ENCODE results near the gene SLC2A4.

The SLC2A4 gene

DNA sequence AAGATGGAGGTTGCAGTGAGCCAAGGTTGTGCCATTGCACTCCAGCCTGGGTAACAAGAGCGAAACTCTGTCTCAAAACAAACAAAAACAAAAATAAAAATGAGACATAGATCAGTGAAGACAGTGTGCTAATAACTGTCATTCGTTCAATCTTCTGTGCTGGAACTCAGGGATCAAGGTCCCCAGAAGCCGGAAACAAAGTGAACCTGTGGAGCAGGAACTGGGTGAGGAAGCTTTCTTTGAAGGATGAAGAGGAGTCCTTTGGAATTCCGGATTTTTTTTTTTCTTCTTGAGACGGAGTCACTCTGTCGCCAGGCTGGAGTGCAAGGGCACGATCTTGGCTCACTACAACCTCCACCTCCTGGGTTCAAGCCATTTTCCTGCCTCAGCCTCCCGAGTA is 2.1 kb upstream of the SLC2A4 start:
- H3K4me3 Mint-ChIP-seq = no peak overlapping the region
- H3K36me3 Mint-ChIP-seq = no peaks in the 10 kb centered on the region
- peaks cover 28% of the 10 kb centered on the region for H3K4me1 Mint-ChIP-seq
- no peak overlapping the region for H3K27ac Mint-ChIP-seq
- no peak for DNase-seq
- CTCF ChIA-PET = interaction anchor here (0.7 to 10.4 kb wide), 4 partner anchors 10 to 124 kb away, joined by 3 to 78 read pairs (median 4); no protein-coding TSS in a partner anchor
- no peaks in the 10 kb centered on the region for H3K9me3 Mint-ChIP-seq
- H3K27me3 Mint-ChIP-seq = peaks cover 52% of the 10 kb centered on the region

DNA sequence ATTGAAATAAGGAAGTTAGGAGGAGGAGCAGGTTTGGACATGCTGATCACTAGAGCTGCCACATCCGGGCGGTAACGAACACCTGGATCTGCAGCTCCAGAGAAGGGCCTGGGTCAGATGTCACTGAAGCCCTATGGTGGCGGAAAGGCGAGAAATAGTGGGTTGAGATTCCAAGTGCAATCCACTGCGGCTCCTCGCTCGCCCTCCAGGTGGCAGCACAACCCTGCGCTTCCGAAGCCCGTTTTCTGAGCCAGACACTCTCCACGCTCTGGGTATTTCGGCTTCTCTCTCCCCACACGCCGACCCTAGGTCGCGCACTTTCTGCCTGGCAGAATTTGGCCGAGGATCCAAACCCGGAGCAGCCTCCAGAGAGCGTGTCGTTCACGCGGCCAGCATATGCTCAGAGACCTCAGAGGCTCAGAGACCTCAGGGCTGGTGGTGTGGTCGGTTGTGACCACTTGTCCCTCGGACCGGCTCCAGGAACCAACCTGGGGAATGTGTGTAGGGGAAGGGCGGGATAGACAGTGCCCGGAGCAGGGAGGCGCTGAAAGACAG is 922 bp upstream of the SLC2A4 start:
- DNase-seq = peak; percentile 89
- CTCF ChIA-PET = interaction anchor here (0.8 to 10.4 kb wide), 5 partner anchors 12 to 280 kb away, joined by 3 to 78 read pairs (median 4); partner anchors contain the start of gene ACAP1
- Mint-ChIP-seq H3K4me3 (peak overlapping the region; percentile 71), H3K36me3 (no peaks in the 10 kb centered on the region), H3K9me3 (no peaks in the 10 kb centered on the region), H3K27ac (peak overlapping the region; percentile 45), H3K4me1 (peaks cover 28% of the 10 kb centered on the region), H3K27me3 (peaks cover 61% of the 10 kb centered on the region)

DNA sequence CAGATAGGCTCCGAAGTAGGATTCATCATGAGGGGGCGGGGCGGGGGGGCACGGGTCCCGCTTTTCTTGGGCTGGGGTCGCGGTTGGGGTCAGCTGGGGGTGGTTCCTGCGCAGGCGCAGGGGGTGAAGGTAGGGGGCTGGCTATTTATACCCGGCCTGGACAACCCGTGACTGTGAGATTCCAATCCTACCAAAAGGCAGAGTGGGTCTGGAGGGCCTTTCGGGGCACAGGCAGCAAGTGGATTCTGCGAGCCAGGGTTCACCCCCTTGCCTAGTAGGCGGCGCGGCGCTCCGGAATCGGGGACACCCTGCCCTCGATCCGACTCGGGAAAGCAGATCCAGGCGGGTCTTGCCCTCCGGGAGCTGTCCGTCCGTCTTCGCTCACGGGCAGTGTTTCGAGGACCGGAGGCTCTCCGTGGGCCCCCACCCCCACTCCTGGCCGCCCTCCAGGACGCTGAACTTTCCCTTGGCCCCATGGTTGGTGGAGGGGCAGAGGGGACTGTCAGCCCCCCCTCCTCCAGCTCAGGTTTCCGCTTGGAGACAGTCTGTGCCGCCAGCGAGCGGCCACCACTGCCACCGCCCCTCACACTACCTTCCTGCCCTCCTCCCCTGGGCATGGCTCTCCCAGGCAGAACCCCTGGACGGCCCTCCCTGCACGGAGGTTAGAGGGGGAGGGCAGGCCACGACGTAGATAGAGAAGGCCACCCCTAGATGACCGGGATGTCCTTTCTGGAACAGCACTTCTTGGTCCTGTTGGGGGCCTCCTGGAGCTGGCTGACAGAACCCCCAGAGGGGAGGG is 634 bp downstream of the SLC2A4 start:
- H3K36me3 Mint-ChIP-seq = no peaks in the 10 kb centered on the region
- no peaks in the 10 kb centered on the region for H3K9me3 Mint-ChIP-seq
- H3K4me1 Mint-ChIP-seq = peaks cover 28% of the 10 kb centered on the region
- CTCF ChIA-PET = interaction anchor here (0.6 to 10.4 kb wide), 5 partner anchors 10 to 279 kb away, joined by 3 to 78 read pairs (median 4); partner anchors contain the start of gene SENP3
- peaks cover 74% of the 10 kb centered on the region for H3K27me3 Mint-ChIP-seq
- H3K27ac Mint-ChIP-seq = no peak overlapping the region
- H3K4me3 Mint-ChIP-seq = peak overlapping the region; percentile 71
- DNase-seq = no peak

DNA sequence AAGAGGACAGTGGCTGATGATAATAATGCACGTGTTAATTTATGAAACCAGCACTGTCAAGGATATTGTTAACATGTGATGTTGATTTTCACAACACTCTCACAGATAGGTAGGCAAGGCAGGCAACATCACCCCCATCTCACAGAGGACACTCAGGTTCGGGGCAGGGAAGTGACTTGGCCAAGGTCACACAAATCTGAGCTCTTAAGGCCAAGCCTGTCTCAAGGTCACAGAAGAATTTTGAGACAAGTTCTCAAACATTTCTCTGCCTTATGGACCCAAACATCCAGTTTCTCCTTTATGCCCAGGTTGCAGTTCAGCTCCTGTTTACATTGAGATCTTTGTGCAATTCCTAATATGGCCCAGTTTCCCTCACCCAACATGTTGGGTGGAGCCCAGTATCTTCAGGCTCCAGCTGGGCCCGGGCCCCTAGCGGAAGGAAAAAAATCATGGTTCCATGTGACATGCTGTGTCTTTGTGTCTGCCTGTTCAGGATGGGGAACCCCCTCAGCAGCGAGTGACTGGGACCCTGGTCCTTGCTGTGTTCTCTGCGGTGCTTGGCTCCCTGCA is 1.3 kb downstream of the SLC2A4 start:
- Mint-ChIP-seq H3K4me1 (peaks cover 28% of the 10 kb centered on the region), H3K27ac (no peak overlapping the region), H3K4me3 (peak overlapping the region; percentile 3), H3K36me3 (no peaks in the 10 kb centered on the region), H3K9me3 (no peaks in the 10 kb centered on the region), H3K27me3 (peaks cover 81% of the 10 kb centered on the region)
- no peak for DNase-seq
- CTCF ChIA-PET = interaction anchor here (1.2 to 10.4 kb wide), 2 partner anchors 15 to 278 kb away, joined by 4 to 78 read pairs; partner anchors contain the start of gene SENP3

DNA sequence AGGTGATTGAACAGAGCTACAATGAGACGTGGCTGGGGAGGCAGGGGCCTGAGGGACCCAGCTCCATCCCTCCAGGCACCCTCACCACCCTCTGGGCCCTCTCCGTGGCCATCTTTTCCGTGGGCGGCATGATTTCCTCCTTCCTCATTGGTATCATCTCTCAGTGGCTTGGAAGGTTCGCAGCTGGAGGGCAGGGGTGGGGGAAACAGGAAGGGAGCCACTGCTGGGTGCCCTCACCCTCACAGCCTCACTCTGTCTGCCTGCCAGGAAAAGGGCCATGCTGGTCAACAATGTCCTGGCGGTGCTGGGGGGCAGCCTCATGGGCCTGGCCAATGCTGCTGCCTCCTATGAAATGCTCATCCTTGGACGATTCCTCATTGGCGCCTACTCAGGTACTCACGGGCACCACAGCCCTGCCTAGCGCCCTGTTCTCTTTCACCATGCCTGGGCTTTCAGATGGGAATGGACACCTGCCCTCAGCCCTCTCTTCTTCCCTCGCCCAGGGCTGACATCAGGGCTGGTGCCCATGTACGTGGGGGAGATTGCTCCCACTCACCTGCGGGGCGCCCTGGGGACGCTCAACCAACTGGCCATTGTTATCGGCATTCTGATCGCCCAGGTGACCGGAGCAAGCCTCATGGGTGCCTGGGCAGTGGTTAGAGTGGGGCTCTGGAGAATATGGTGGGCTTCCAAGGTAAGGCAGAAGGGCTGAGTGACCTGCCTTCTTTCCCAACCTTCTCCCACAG is 2.1 kb downstream of the SLC2A4 start:
- peaks cover 28% of the 10 kb centered on the region for H3K4me1 Mint-ChIP-seq
- no peak overlapping the region for H3K27ac Mint-ChIP-seq
- DNase-seq = no peak
- H3K4me3 Mint-ChIP-seq = no peak overlapping the region
- no peaks in the 10 kb centered on the region for H3K9me3 Mint-ChIP-seq
- H3K27me3 Mint-ChIP-seq = peaks cover 89% of the 10 kb centered on the region
- CTCF ChIA-PET = interaction anchor here (10.4 kb wide), 1 partner anchor 14 kb away, joined by 78 read pairs; no protein-coding TSS in a partner anchor
- H3K36me3 Mint-ChIP-seq = no peaks in the 10 kb centered on the region

DNA sequence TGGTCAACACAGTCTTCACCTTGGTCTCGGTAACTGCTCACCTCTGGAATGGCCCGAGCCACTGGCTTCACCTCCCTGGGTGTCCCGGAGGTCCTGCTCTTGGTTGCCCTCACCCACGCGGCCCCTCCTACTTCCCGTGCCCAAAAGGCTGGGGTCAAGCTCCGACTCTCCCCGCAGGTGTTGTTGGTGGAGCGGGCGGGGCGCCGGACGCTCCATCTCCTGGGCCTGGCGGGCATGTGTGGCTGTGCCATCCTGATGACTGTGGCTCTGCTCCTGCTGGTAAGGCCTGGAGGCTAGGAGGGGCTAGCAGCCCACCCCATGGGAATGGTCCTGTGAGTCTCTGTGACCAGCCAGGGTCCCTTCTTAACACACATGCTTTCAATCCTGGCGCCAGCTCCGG is 3.4 kb downstream of the SLC2A4 start:
- CTCF ChIA-PET = interaction anchor here (10.4 kb wide), 1 partner anchor 13 kb away, joined by 78 read pairs; no protein-coding TSS in a partner anchor
- no peak for DNase-seq
- H3K4me3 Mint-ChIP-seq = no peak overlapping the region
- H3K27me3 Mint-ChIP-seq = peaks cover 99% of the 10 kb centered on the region
- no peak overlapping the region for H3K27ac Mint-ChIP-seq
- no peaks in the 10 kb centered on the region for H3K9me3 Mint-ChIP-seq
- no peaks in the 10 kb centered on the region for H3K36me3 Mint-ChIP-seq
- H3K4me1 Mint-ChIP-seq = peaks cover 27% of the 10 kb centered on the region

DNA sequence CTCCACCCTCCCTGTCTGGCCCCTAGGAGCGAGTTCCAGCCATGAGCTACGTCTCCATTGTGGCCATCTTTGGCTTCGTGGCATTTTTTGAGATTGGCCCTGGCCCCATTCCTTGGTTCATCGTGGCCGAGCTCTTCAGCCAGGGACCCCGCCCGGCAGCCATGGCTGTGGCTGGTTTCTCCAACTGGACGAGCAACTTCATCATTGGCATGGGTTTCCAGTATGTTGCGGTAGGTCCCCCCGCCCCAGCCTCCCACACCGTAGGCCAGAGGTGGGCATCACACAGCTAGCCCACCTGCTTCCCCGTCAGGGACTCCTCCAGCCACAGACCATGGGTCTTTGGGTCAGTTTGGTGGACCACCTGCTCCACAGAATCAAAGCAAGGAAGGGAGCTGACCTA is 4.2 kb downstream of the SLC2A4 start:
- no peaks in the 10 kb centered on the region for H3K9me3 Mint-ChIP-seq

DNA sequence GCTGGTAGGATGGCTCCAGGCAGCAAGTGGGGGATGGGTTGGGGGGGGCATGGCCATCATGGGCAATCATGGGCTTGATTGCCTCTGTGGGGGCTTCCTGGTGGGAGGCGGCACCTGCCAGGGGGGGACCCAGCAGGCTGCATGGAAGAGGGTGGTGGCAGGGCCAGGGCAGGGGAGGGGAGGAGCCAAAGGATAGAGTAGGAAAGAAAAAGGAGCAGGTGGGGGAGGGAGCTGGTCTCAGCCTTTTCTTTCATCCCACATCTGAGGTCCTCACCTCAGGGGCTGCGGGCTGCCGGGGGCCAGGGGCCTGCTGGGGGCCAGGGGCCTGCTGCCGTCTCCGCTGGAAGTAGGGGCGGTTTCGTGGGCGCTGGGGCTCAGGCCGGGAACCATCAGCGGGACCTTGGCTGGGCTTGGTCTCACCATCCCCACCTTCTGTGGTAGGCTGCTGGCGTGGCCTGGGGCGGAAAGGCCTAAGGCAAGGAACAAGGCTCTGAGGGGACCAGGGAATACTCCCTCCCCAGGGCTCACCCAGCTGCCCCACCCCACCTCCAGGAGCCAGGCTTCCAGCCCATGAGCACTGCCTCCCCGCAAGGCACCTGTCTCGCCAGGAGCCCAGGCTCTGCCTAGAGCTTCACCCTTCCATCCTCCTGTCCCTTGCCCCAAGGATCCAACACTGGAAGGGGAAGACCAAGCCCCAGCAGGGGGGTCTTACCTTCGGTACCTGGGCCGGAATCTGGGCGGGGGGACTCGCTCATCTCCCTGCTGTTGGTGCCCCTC is 7.9 kb downstream of the SLC2A4 start:
- Mint-ChIP-seq H3K36me3 (no peaks in the 10 kb centered on the region), H3K27ac (no peak overlapping the region), H3K9me3 (no peaks in the 10 kb centered on the region), H3K4me3 (no peak overlapping the region), H3K27me3 (peaks cover 97% of the 10 kb centered on the region), H3K4me1 (peaks cover 9% of the 10 kb centered on the region)
- no peak for DNase-seq
- CTCF ChIA-PET = no interaction called here

More for the DNA sequence above, 4.2 kb downstream of the SLC2A4 start:
- CTCF ChIA-PET = interaction anchor here (0.6 to 10.4 kb wide), 2 partner anchors 12 to 374 kb away, joined by 3 to 78 read pairs; no protein-coding TSS in a partner anchor
- Mint-ChIP-seq H3K4me3 (no peak overlapping the region), H3K27ac (no peak overlapping the region), H3K27me3 (peaks cover 99% of the 10 kb centered on the region), H3K36me3 (no peaks in the 10 kb centered on the region), H3K4me1 (peaks cover 19% of the 10 kb centered on the region)
- DNase-seq = no peak

DNA sequence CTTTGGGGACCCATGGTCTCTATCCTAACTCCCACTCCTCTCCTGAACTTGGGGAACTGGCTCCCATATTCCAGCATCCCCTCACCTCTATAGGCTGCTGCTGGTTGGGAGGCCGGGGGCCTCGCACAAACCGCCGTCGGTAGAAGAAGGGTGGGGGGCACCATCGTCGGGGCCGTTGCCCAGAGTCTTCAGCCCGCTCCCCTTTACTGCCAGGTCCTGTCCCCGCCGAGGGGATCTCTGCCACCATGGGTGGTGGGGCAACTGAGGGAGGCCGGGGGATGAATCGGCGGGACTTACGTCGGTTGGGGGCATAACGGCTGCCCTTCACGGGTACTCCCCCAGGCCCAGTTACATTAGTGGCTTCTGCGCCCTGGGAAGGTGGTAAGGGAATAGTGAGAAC is 8.6 kb downstream of the SLC2A4 start:
- Mint-ChIP-seq H3K36me3 (no peaks in the 10 kb centered on the region), H3K4me3 (no peak overlapping the region), H3K27me3 (peaks cover 97% of the 10 kb centered on the region), H3K9me3 (no peaks in the 10 kb centered on the region), H3K27ac (no peak overlapping the region), H3K4me1 (peaks cover 13% of the 10 kb centered on the region)
- DNase-seq = no peak
- CTCF ChIA-PET = no interaction called here

DNA sequence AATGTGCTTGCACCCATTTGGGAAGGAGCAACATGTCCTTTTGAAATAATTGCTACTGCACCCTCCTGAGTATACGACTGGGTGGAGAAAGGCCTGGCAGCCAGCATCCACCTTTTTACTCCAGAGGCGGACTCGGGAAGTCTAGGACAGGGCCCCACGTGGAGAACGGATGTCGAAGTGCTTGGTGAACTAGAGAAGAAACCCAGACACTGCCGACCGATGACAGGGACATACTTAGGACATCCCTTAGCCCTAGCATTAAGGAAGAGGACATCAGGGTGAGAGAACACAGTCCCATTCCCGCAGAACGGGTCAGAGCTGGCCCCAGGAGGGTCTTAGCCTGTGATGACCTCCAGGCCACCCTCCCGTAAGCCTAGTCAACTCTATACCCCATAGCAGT is 9.2 kb downstream of the SLC2A4 start:
- no peak overlapping the region for H3K27ac Mint-ChIP-seq
- DNase-seq = no peak
- H3K9me3 Mint-ChIP-seq = no peaks in the 10 kb centered on the region
- CTCF ChIA-PET = no interaction called here
- H3K4me3 Mint-ChIP-seq = no peak overlapping the region
- peaks cover 16% of the 10 kb centered on the region for H3K4me1 Mint-ChIP-seq
- no peaks in the 10 kb centered on the region for H3K36me3 Mint-ChIP-seq
- H3K27me3 Mint-ChIP-seq = peaks cover 97% of the 10 kb centered on the region

DNA sequence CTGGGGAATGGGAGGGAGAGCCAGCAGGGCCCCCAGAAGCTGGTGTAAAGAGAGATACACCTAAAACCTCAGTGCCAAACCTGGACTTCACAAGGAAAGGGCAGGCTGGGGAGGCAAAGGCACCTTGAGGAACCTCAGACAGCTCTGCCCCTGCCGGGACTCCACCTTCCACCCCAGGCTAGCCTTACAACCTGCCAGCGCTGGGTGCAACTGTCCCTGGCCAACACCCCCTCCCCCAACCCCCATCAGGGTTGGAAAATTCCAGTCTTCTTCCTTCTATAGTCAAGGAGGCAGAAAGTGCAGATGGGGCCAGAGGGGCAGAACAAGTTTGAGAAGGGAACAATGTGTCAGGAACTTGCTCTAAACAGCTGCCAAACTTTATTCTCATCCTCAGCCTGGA is 10.7 kb downstream of the SLC2A4 start:
- no peak for DNase-seq
- H3K36me3 Mint-ChIP-seq = no peaks in the 10 kb centered on the region
- CTCF ChIA-PET = interaction anchor here (0.6 kb wide), 1 partner anchor 11 kb away, joined by 4 read pairs; the partner anchor contains the start of gene SLC2A4
- H3K27me3 Mint-ChIP-seq = peaks cover 98% of the 10 kb centered on the region
- H3K4me3 Mint-ChIP-seq = no peak overlapping the region
- no peak overlapping the region for H3K27ac Mint-ChIP-seq
- H3K4me1 Mint-ChIP-seq = peaks cover 28% of the 10 kb centered on the region
- no peaks in the 10 kb centered on the region for H3K9me3 Mint-ChIP-seq

DNA sequence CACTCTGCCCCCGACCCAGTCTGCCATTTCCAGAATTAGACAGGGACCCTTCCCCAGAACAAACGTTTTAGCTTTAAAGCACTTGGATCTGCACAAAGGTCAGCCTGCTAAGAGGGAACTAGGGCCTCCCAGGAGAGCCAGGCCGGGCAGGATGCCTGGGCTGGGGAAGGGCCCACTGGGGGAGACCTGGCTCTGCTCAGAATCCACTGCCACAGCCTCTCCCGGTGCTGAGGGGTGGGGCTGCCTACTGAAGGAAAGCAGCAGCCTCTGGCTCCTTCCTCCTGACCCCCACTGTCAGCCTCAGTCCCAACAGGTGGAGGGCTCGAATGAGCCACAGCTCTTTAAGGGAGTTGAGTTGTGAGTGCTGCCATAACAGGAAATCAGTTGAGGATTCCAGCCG is 11.2 kb downstream of the SLC2A4 start:
- Mint-ChIP-seq H3K9me3 (no peaks in the 10 kb centered on the region), H3K4me1 (peaks cover 28% of the 10 kb centered on the region), H3K4me3 (no peak overlapping the region), H3K36me3 (no peaks in the 10 kb centered on the region), H3K27me3 (peaks cover 98% of the 10 kb centered on the region), H3K27ac (no peak overlapping the region)
- CTCF ChIA-PET = interaction anchor here (0.6 kb wide), 1 partner anchor 12 kb away, joined by 4 read pairs; the partner anchor contains the start of gene SLC2A4
- DNase-seq = no peak

DNA sequence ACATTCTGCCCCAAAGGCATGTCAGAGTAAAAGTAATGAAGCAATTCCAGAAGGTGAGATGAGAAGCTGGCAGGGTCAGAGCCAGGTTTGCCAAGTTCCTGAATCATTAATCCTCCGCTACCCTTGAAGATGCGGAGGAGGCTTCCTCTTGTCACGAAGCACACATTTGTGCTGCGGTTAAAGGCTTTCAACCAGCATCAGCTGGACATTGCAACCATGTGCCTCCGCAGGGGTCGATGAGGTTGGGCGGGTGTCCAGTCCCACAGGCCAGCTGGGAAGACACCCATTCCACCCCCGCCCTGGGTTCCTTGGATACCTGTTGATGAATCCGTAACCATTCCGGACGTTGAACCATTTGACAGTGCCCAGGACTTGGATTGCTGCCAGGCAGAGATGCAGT is 11.6 kb downstream of the SLC2A4 start:
- no peak for DNase-seq
- H3K4me1 Mint-ChIP-seq = peaks cover 28% of the 10 kb centered on the region
- no peaks in the 10 kb centered on the region for H3K9me3 Mint-ChIP-seq
- H3K27ac Mint-ChIP-seq = no peak overlapping the region
- no peak overlapping the region for H3K4me3 Mint-ChIP-seq
- H3K36me3 Mint-ChIP-seq = no peaks in the 10 kb centered on the region
- CTCF ChIA-PET = no interaction called here
- H3K27me3 Mint-ChIP-seq = peaks cover 98% of the 10 kb centered on the region
